A673 (cell line): ENCODE data around the gene DTWD1.

Experiments
- EZH2 ChIP-seq: fragments of 200-600 bp; sonication (generic); IDR thresholded peaks from 2 replicates; pipeline ENCODE4 v1.6.1; 2017; ENCODE audit warnings: borderline replicate concordance, low read depth, mild to moderate bottlenecking, mixed read lengths, antibody characterized with exemption, low read length; ENCODE audit not compliant: poor library complexity, severe bottlenecking
- TF ChIP-seq, protein P1 (sequence below): fragments of 300-800, 200-600 bp; sonication (generic); conservative IDR thresholded peaks from 2 replicates; pipeline ENCODE4 v1.5.1; 2017; ENCODE audit warnings: low read depth, mild to moderate bottlenecking, antibody characterized with exemption, low read length, moderate library complexity, mixed read lengths

DNA sequence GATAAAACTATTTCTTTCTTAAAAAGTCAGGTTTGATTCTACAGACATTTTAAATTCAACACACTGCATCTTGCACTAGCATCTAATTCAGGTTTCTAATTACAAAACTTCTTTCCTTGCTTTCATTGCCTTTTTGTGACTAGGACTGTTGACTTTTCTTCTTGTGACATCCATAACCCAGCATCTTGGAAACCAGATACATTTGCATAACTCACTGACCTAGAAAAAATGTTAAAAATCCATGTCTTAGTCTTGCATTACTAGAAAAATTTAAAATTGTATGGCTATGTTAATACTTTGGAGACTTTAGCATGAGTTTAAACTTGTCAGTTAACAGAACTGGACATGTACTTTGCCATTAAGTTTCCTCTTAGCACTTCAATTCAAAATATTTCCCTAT lies 72.7 kb downstream of the DTWD1 start:
- TF ChIP-seq, protein P1, sequence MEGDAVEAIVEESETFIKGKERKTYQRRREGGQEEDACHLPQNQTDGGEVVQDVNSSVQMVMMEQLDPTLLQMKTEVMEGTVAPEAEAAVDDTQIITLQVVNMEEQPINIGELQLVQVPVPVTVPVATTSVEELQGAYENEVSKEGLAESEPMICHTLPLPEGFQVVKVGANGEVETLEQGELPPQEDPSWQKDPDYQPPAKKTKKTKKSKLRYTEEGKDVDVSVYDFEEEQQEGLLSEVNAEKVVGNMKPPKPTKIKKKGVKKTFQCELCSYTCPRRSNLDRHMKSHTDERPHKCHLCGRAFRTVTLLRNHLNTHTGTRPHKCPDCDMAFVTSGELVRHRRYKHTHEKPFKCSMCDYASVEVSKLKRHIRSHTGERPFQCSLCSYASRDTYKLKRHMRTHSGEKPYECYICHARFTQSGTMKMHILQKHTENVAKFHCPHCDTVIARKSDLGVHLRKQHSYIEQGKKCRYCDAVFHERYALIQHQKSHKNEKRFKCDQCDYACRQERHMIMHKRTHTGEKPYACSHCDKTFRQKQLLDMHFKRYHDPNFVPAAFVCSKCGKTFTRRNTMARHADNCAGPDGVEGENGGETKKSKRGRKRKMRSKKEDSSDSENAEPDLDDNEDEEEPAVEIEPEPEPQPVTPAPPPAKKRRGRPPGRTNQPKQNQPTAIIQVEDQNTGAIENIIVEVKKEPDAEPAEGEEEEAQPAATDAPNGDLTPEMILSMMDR: no peak
- TF ChIP-seq EZH2: no peak
